Ishikawa (cell line): Measurements from ENCODE around the gene LINGO4.
A peak's percentile ranks its signal among the peaks of the same experiment; 100 is the strongest.

Experiments used
- CEBPB ChIP-seq: IDR thresholded peaks from 2 replicates; pipeline ENCODE4 v1.6.1; 2012
- CREB1 ChIP-seq: IDR thresholded peaks from 2 replicates; pipeline ENCODE4 v1.6.1; 2012; ENCODE audit warnings: low read depth
- EGR1 ChIP-seq: IDR thresholded peaks from 2 replicates; pipeline ENCODE4 v1.6.1; 2012
- EP300 ChIP-seq: IDR thresholded peaks from 2 replicates; pipeline ENCODE4 v1.6.1; 2012; ENCODE audit warnings: borderline replicate concordance
- FOXM1 ChIP-seq: IDR thresholded peaks from 2 replicates; pipeline ENCODE4 v1.6.1; 2012; ENCODE audit warnings: low read depth, borderline replicate concordance
- NFIC ChIP-seq: IDR thresholded peaks from 2 replicates; pipeline ENCODE4 v1.6.1; 2012
- RAD21 ChIP-seq: IDR thresholded peaks from 2 replicates; pipeline ENCODE4 v1.6.1; 2012; ENCODE audit warnings: low read depth
- TAF1 ChIP-seq: IDR thresholded peaks from 2 replicates; pipeline ENCODE4 v1.6.1; 2012; ENCODE audit warnings: low read depth, mild to moderate bottlenecking
- TCF12 ChIP-seq: IDR thresholded peaks from 2 replicates; pipeline ENCODE4 v1.6.1; 2012; ENCODE audit warnings: low read depth
- TEAD4 ChIP-seq: IDR thresholded peaks from 2 replicates; pipeline ENCODE4 v1.6.1; 2012
- YY1 ChIP-seq: IDR thresholded peaks from 2 replicates; pipeline ENCODE4 v1.6.1; 2012; ENCODE audit warnings: low read depth
- ZBTB7A ChIP-seq: IDR thresholded peaks from 2 replicates; pipeline ENCODE4 v1.6.1; 2012; ENCODE audit warnings: low read depth
- TF ChIP-seq, protein P1 (sequence below): IDR thresholded peaks from 2 replicates; pipeline ENCODE4 v1.6.1; 2012
- TF ChIP-seq, protein P2 (sequence below): IDR thresholded peaks from 2 replicates; pipeline ENCODE4 v1.6.1; 2012
- TF ChIP-seq, protein P3 (sequence below): IDR thresholded peaks from 2 replicates; pipeline ENCODE4 v1.6.1; 2012; ENCODE audit warnings: low read depth, mild to moderate bottlenecking

Gene LINGO4

DNA sequence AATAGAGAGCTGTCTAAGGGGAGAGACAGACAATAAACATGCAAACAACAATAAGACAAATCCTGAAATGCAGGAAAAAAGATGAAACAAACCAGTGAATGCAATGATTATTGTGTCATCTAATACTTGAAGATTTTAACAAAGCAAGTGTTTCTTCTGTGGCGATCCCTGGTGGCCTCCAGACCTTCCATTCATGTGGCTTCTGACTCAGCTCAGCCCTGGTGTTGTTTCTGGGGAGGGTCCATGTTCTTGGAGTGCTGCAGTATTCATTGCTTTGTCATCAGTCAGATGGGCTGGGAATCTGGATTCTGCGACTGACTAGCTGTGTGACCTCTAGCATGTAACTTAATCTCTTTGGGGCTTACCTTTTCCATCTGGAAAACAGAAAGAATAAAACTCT lies 35.9 kb upstream of the LINGO4 start:
- TF ChIP-seq TCF12 (no peak), FOXM1 (no peak), CREB1 (no peak), EGR1 (no peak), NFIC (no peak), TEAD4 (no peak), CEBPB (no peak), RAD21 (no peak), ZBTB7A (no peak), YY1 (no peak), TAF1 (no peak)
- TF ChIP-seq, protein P1, sequence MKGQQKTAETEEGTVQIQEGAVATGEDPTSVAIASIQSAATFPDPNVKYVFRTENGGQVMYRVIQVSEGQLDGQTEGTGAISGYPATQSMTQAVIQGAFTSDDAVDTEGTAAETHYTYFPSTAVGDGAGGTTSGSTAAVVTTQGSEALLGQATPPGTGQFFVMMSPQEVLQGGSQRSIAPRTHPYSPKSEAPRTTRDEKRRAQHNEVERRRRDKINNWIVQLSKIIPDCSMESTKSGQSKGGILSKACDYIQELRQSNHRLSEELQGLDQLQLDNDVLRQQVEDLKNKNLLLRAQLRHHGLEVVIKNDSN: no peak
- TF ChIP-seq, protein P2, sequence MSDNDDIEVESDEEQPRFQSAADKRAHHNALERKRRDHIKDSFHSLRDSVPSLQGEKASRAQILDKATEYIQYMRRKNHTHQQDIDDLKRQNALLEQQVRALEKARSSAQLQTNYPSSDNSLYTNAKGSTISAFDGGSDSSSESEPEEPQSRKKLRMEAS: no peak
- TF ChIP-seq, protein P3, sequence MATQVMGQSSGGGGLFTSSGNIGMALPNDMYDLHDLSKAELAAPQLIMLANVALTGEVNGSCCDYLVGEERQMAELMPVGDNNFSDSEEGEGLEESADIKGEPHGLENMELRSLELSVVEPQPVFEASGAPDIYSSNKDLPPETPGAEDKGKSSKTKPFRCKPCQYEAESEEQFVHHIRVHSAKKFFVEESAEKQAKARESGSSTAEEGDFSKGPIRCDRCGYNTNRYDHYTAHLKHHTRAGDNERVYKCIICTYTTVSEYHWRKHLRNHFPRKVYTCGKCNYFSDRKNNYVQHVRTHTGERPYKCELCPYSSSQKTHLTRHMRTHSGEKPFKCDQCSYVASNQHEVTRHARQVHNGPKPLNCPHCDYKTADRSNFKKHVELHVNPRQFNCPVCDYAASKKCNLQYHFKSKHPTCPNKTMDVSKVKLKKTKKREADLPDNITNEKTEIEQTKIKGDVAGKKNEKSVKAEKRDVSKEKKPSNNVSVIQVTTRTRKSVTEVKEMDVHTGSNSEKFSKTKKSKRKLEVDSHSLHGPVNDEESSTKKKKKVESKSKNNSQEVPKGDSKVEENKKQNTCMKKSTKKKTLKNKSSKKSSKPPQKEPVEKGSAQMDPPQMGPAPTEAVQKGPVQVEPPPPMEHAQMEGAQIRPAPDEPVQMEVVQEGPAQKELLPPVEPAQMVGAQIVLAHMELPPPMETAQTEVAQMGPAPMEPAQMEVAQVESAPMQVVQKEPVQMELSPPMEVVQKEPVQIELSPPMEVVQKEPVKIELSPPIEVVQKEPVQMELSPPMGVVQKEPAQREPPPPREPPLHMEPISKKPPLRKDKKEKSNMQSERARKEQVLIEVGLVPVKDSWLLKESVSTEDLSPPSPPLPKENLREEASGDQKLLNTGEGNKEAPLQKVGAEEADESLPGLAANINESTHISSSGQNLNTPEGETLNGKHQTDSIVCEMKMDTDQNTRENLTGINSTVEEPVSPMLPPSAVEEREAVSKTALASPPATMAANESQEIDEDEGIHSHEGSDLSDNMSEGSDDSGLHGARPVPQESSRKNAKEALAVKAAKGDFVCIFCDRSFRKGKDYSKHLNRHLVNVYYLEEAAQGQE: no peak

DNA sequence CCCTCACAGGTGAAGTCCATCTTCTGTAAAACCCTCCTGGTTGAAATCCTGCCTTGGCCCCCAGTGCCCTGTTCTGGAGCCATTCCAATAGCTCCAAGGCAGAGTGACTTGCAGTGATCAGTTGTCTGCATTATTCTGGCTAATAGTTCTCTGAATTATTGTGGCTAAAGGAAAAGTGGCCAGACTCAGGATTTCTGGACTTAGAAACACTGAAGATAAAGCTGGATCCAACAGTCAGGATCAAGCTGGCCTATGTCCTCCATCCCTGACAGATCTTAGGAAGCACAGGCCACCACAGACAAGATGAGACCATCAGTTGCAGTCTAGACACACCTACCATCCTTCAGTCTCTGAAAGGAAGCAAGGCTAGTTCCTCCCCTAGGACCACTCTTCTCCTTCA lies 35.2 kb upstream of the LINGO4 start:
- TF ChIP-seq YY1 (no peak), TAF1 (no peak), CEBPB (no peak)

DNA sequence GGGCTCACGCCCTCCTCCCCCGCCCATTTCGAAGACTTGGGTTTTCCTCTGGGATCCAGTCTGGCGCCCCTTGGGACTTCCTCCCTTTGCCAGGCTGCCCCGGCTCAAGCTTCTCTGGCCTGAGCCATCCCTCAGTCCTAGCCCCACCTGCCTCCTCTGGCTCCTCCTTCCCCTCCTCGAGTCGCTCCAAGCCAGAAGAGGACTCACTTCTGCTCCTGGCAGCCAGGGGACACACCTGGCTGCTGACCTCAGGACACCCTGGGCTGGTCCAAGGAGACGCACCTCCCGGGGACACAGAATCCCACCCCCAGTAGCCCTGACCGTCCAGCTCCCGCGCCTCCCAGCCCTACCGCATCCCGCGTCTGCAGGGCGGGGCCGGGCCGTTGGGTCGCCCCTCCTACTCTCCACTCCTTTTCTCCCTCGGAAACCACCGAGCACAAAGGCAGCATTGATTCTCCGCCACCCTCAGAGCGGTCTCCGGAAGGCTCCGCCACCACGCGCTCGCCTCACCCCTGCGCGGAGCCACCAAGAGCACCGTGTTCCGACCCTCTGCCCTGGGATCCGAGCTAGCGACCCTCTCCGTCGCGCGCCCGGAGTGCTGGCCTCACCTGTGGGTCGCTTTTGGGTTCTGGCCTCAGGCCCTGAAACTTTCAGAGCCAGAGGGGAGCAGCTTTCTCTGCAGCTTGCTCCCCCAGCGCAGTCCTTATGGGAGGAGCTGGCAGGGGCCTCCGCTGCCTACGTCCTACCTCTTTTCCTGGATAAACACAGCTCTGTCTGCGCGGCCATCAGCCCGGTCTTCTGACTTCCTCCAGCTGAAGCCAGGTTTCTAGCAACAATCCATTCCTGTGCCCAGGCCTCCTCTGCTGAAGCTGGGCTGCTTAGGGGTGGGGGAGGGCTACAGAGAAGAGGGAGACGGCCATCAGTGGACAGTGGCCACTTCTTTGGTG lies 34.5 kb upstream of the LINGO4 start, which contains the start of gene C2CD4D:
TSS of gene C2CD4D (minus strand) at position 364 of the 947 bp plus-strand sequence. CDS start 831 bp downstream, outside the sequence.
- peak; percentile 42; the same call in 1 of the 2 replicates for TF ChIP-seq TAF1
- TF ChIP-seq, protein P2: peak; percentile 77
- TF ChIP-seq TCF12: peak; percentile 27; the same call in 1 of the 2 replicates
- TF ChIP-seq FOXM1: no peak
- TF ChIP-seq ZBTB7A: peak; percentile 34; the same call in 1 of the 2 replicates
- no peak for TF ChIP-seq EP300

DNA sequence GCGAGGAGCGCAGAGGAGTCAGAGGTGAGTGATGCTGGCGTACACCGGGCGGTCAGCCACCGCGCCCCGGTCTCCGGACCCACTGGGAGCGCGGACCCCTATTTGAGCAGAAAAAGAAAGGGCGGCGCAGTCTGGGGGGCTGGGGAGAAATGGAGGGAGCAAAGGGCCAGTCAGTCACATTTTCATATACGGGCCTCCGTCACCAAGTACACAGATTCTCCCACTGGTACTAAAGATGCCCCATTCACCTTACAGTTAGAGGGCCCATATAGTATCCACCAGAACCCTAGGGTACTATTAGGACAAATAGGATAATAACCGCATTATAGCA lies 33.8 kb upstream of the LINGO4 start:
- TF ChIP-seq EGR1 (no peak), RAD21 (no peak), CREB1 (no peak), TCF12 (no peak), TEAD4 (no peak), TAF1 (no peak), ZBTB7A (no peak), EP300 (no peak), FOXM1 (no peak), NFIC (no peak), YY1 (no peak), CEBPB (no peak)
- TF ChIP-seq, protein P3: no peak
- TF ChIP-seq, protein P1: no peak
- TF ChIP-seq, protein P2: no peak

DNA sequence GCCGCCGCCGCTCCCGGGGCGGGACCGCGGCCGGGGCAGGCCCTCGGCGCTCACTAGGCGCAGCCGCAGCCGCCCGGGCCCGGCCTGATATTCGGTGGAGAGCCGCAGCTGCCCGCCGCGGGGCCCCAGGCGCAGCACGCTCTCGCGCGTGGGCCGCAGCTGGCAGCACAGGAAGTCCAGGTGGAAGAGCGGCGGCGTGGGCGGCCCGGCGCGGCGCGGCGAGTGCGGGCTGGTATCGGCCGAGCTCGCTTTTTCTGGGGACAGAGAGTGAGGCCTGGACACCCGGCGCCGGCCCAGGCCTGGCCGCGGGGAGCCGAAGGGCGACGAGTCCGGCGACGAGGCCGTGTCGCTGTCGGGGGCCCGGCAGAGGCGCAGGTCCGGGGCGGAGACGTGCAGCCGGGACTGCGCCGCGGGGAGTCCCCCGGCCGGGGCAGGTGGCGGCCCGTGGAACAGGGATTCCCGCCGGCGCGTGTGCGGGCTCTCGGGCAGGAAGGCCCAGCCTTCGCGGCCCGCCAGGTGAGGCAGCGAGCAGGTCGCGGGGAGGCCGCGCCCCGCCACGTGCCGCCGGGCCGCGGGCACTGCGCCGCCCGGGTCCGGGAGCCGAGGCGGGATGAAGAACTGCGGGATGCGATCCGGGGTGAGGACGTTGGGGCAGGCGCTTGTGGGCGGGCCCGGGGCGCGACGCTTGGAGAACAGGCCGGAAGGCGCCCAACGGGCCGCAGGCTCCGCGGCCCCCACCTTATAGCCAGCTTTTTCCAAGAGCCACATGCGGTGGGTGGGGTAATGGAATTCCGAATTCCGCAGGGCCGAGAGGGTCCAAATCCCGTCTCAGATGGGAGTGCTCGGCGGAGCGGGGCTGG lies 33.2 kb upstream of the LINGO4 start:
- TF ChIP-seq, protein P3: no peak
- TF ChIP-seq CEBPB (no peak), TCF12 (no peak), YY1 (no peak), CREB1 (no peak), EP300 (no peak), RAD21 (no peak), NFIC (no peak), FOXM1 (no peak), ZBTB7A (no peak), EGR1 (no peak), TAF1 (no peak), TEAD4 (no peak)
- TF ChIP-seq, protein P2: no peak
- TF ChIP-seq, protein P1: no peak
